Right lobe of liver (tissue), 6 donors: Measurements from ENCODE around the gene TTLL1. TPM values are rescaled to one million over a fixed set of nuclear protein-coding genes. Genes with fewer than 3 reads are reported as not detected.

Experiments
- ATAC-seq, 4 donors: fragments of 200-7000 bp; cut with Tn5 transposase; one replicate each; pipeline ENCODE4 v1.9.1; 2020; ENCODE audit warnings: mild to moderate bottlenecking in 4 of 4, moderate library complexity in 4 of 4
- DNase-seq, 3 donors: peaks; one replicate each; pipeline ENCODE4 v3.0.0-alpha.2; 2020
- H3K27ac ChIP-seq, 3 donors: fragments of 200-600 bp; one replicate each; pipeline ENCODE4 v1.8.0; 2022
- H3K27me3 ChIP-seq, 2 donors: fragments of 200-600 bp; one replicate each; pipeline ENCODE4 v1.8.0; 2022
- H3K36me3 ChIP-seq, 4 donors: fragments of 200-600 bp; sonication (generic) in 1 of 4; one replicate each; pipeline versions ENCODE4 v1.5.1 to v1.8.0; 2017 to 2022; ENCODE audit warnings: control low read depth in 1 of 4
- H3K4me1 ChIP-seq, 4 donors: fragments of 200-600 bp; sonication (generic) in 1 of 4; one replicate each; pipeline versions ENCODE4 v1.5.1 to v1.8.0; 2017 to 2022; ENCODE audit warnings: control low read depth in 1 of 4
- H3K4me3 ChIP-seq, 3 donors: fragments of 200-600 bp; one replicate each; pipeline ENCODE4 v1.8.0; 2022
- H3K9me3 ChIP-seq, 4 donors: fragments of 200-600 bp; sonication (generic) in 1 of 4; one replicate each; pipeline versions ENCODE4 v1.5.1 to v1.8.0; 2017 to 2022; ENCODE audit warnings: control low read depth in 1 of 4
- CTCF ChIP-seq, 4 donors: fragments of 200-600 bp in 3 of 4; fragments of 450-650 bp in 1 of 4; IDR thresholded peaks; one replicate each; pipeline versions ENCODE4 v1.5.1 to v1.8.0; 2016 to 2022; ENCODE audit warnings: antibody characterized with exemption in 4 of 4, mild to moderate bottlenecking in 2 of 4
- POLR2A ChIP-seq: fragments of 450-650 bp; IDR thresholded peaks from one replicate; pipeline ENCODE4 v1.6.1; 2017; ENCODE audit warnings: antibody characterized with exemption, mild to moderate bottlenecking
- WGBS: methylation state at CpG from one replicate; pipeline ENCODE4 v1.1.6; 2018; ENCODE audit warnings: low coverage, low lambda C conversion rate; ENCODE audit not compliant: insufficient coverage; ENCODE audit errors: missing lambda C conversion rate; 5-methylcytosine and 5-hydroxymethylcytosine counted together
- intact Hi-C, 2 donors: fragments of 100-400 bp; cut with DNase I; formaldehyde crosslinking; loops; one replicate each; pipeline versions ENCODE4 v1.11.2 to v1.14.1; 2022
- total RNA-seq, 6 experiments: library from RNA; depleted of rRNA in 2 of 6; stranded (reverse); fragments of >200 nt in 2 of 6; fragmentation: NEBNext Ultra II Directional in 3 of 6; extraction: Animal tissue kit (Norgen Biotek cat#: 25700) in 3 of 6; gene quantifications; one replicate each; pipeline versions ENCODE4 v1.1.0 to v1.2.4, GENCODE V29; 2016 to 2023
- donor health status: DM: no; HTN: yes; CAD: no.
- donor health status: DM: no; HTN: no; CAD: no.
- donor health status: DM: no; HTN: no; CAD: no.
- donor health status: DM: no; HTN: yes; CAD: no.
- donor health status: DM: no; HTN: yes; CAD: no.

TTLL1 gene
- total RNA-seq, 6 experiments from 2014 or later = 0.97 to 2.0 (median 1.3) TPM

GRCh38 chr22:43118953-43119458 lies 29.8 kb upstream of the TTLL1 start:
- H3K9me3 ChIP-seq = no peaks in the 10 kb centered on the region
- no peak overlapping the region for H3K4me3 ChIP-seq
- TF ChIP-seq POLR2A (no peak), CTCF (IDR thresholded peaks at IDR 0.05) (no peak)
- intact Hi-C loops = no loop called here
- ATAC-seq (no peak), DNase-seq (no peak)
- WGBS = 50% methylated on average over 5 of the region's 7 CpGs
- no peak overlapping the region for H3K27ac ChIP-seq
- H3K4me1 ChIP-seq = peaks cover 0 to 10% (median 0%) of the 10 kb centered on the region in 4 donors
- H3K36me3 ChIP-seq = no peaks in the 10 kb centered on the region
- no peaks in the 10 kb centered on the region for H3K27me3 ChIP-seq

GRCh38 chr22:43118024-43118849 lies 29.0 kb upstream of the TTLL1 start:
- intact Hi-C loops = no loop called here
- Histone ChIP-seq H3K27ac (no peak overlapping the region), H3K9me3 (no peaks in the 10 kb centered on the region), H3K36me3 (no peaks in the 10 kb centered on the region), H3K4me1 (peaks cover 0 to 10% (median 0%) of the 10 kb centered on the region in 4 donors), H3K27me3 (no peaks in the 10 kb centered on the region), H3K4me3 (no peak overlapping the region)
- peak in 1 of 4 donors; percentile 13 for ATAC-seq
- WGBS = 80% methylated on average over 8 of the region's 21 CpGs
- DNase-seq = no peak
- TF ChIP-seq POLR2A (no peak), CTCF (IDR thresholded peaks at IDR 0.05) (no peak)

- H3K27ac ChIP-seq = no peak overlapping the region
- 88% methylated on average over 3 of the region's 7 CpGs for WGBS
- H3K36me3 ChIP-seq = no peaks in the 10 kb centered on the region
- no peaks in the 10 kb centered on the region for H3K27me3 ChIP-seq
- DNase-seq (no peak), ATAC-seq (no peak)
- intact Hi-C loops = no loop called here
- H3K9me3 ChIP-seq = no peaks in the 10 kb centered on the region
- peaks cover 0 to 10% (median 0%) of the 10 kb centered on the region in 4 donors for H3K4me1 ChIP-seq
- TF ChIP-seq CTCF (IDR thresholded peaks at IDR 0.05) (no peak), POLR2A (no peak)
- H3K4me3 ChIP-seq = no peak overlapping the region
Observed at GRCh38 chr22:43116932-43117331, 27.7 kb upstream of the TTLL1 start.

- Histone ChIP-seq H3K27me3 (no peaks in the 10 kb centered on the region), H3K4me1 (peaks cover 0 to 25% (median 0%) of the 10 kb centered on the region in 4 donors), H3K9me3 (no peaks in the 10 kb centered on the region), H3K27ac (no peak overlapping the region), H3K4me3 (no peak overlapping the region), H3K36me3 (no peaks in the 10 kb centered on the region)
- ATAC-seq = peak; percentile 54 to 65 (median 57)
- TF ChIP-seq POLR2A = no peak
- intact Hi-C loops = no loop called here
- WGBS = 15% methylated on average over 5 of the region's 5 CpGs
- DNase-seq = no peak
Observed at GRCh38 chr22:43114958-43115357, 25.8 kb upstream of the TTLL1 start.

- no peak overlapping the region for H3K4me3 ChIP-seq
- H3K36me3 ChIP-seq = no peaks in the 10 kb centered on the region
- 59% methylated on average over 10 of the region's 13 CpGs for WGBS
- H3K27me3 ChIP-seq = no peaks in the 10 kb centered on the region
- no peak overlapping the region for H3K27ac ChIP-seq
- H3K9me3 ChIP-seq = no peaks in the 10 kb centered on the region
- DNase-seq = no peak
- intact Hi-C loops = no loop called here
- H3K4me1 ChIP-seq = peaks cover 0 to 26% (median 0%) of the 10 kb centered on the region in 4 donors
- ATAC-seq = no peak
- TF ChIP-seq POLR2A (no peak), CTCF (IDR thresholded peaks at IDR 0.05) (no peak)
Observed at GRCh38 chr22:43113526-43114251, 24.5 kb upstream of the TTLL1 start.
